NCI-H345 (cell line): ENCODE results near the gene CACNA2D4.

Experiments
- DNase-seq: peaks from one replicate; lab custom pipeline; 2025; lab: John Stamatoyannopoulos, UW

Gene CACNA2D4

DNA sequence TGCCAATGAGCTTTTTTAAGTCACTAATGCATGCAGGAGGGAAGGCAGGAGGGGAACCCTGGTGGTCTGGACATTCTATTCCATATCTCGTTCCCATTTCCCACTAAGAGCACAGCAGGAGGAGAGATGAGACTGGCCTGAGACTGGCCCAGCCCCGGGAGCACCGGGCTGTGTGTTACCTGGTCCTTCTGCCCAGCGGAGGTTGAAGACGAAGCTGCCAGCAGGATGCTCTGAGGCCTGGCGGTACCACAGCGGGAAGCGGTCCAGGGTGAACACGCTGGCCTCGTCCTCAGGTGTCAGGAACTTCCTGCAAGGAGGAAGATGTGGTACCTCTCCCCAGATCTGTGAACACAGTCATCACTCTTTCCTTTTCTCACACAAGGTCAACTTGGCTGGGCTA, 74.2 kb downstream of the CACNA2D4 start:
- DNase-seq = no peak

DNA sequence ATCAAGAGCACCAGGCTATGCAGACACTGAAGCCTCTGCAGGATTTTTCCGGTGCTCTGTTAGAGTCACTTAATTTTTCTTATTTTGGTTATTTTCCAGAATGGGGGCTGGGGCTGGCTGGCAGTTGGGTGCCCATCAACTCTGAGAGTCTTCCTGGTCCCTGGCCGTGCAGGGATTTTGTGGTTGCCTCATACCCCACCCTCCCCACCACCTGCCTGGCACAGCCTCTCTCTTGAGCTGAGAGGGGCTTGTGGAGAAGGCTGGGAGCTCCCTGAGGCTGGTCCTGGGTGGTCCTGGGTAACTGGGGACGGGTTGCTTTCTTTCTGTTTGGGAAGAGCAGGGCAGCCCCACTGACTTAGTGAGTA, 74.8 kb downstream of the CACNA2D4 start:
- DNase-seq = no peak

DNA sequence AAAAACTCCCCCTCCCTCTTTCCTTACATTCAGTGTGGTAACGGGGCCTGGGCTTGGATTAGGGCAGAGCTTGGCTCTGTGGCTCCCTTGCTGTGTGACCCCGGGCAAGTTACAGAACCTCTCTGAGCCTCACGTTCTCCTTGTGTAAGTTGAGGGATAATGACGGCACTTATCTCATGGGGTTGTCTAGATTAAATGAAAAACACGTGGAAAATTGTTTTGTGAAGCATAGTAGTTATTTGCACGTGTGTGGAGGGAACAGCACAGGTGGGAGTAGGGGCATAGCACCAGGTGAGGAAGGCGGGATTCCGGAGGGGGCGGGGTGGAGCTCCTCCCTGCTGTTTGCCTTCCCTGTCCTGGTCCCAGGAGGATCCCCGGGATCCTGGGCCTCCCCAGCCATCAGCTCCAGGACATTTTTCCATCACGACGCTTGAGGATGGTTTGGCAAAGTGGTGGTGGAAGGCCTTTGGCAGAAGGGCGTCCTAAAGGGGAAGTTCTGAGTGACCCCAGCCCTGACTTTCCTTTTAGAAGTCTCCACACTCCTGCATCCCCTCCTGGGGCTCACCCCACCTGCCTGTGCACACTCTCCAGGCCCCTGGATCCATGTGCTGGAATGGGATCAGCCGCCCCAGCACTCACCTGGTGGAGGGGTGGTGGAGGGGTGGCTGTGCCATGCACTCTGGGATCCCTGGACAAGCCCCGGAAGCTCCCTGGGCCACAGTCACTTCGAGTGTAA, 75.4 kb downstream of the CACNA2D4 start:
- DNase-seq = no peak

DNA sequence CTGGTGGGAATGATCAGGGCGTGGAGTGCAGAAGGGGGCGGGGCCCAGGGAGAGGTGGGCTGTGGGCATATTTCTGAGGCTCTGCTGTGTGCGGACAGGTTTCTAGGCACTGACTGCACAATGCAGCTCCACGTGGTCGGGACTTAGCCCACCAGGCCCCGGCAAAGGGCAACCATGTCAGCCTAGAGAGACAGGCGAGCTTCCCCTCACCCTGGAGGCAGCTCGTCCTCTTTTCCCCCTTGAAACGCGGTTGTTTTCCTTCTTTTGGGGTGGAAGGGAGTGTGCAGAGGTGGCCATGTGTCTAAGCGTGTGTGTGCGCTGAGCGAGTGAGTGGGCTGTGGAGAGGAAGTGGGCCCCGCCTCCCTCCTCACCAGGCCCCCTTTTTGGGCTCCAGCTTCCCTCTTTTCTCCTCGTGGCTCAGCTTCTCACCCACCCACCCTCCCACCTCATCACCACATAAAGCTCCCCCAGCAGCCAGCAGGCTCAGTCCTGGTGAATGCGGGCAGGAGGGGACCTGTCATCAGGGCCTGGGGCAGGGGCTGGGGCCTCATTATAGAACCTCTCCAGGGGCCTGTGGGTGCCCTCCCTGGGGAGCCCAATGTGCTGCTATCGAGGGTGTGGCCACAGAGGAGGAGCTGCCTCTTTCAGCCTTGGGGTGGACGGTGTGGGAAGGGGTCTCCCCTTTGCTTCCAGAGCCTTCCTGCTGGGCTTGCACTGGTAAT, 76.1 kb downstream of the CACNA2D4 start:
- no peak for DNase-seq

DNA sequence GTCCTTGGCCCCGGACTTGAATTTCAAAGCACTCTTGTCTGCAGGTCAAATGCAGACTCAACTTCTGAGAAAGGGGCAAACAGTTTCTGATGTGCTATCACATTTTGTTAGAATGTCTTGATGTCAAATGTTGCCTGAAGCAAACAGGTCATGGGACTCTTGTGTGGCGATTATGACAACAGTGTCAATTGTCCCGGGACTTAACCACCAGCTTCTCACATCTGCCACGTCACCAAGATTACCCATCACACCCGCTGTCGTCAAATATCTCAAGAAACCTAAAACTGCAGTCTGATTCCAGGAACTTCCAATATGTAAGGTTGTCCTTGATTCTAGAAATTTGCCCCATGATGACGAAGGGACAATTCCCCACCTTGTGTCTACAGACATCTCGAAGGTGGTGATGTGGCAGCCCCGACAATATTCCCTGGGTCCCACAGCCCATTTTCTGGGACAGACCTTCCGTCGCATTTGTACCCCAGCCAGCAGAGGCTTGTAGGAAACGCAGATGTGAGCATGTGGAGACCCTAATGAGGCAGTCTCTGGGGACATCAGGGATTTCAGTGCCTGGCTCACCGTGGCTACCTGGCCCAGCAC, 76.8 kb downstream of the CACNA2D4 start:
- DNase-seq = no peak

DNA sequence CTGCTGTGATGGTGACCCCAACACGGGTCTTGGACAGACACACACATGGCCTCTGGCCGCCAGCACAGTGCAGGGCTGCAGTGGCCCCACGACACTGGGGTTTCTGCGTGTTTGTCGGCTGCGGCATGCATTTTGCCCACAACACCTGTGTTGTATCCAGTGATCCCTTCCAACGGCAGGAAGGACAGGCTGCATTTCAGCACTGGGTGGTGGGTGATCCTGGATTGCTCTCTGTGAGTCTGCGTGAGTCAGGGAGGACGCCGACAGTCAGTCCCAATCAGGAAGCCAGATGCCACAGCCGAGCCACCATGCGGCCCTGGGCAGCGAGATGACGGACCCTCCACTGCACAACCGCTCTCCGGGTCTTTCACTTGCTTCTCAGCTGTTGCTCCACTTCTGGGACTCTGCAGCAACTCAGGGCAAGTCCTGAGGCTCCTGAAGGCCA, 77.4 kb downstream of the CACNA2D4 start:
- DNase-seq = no peak

DNA sequence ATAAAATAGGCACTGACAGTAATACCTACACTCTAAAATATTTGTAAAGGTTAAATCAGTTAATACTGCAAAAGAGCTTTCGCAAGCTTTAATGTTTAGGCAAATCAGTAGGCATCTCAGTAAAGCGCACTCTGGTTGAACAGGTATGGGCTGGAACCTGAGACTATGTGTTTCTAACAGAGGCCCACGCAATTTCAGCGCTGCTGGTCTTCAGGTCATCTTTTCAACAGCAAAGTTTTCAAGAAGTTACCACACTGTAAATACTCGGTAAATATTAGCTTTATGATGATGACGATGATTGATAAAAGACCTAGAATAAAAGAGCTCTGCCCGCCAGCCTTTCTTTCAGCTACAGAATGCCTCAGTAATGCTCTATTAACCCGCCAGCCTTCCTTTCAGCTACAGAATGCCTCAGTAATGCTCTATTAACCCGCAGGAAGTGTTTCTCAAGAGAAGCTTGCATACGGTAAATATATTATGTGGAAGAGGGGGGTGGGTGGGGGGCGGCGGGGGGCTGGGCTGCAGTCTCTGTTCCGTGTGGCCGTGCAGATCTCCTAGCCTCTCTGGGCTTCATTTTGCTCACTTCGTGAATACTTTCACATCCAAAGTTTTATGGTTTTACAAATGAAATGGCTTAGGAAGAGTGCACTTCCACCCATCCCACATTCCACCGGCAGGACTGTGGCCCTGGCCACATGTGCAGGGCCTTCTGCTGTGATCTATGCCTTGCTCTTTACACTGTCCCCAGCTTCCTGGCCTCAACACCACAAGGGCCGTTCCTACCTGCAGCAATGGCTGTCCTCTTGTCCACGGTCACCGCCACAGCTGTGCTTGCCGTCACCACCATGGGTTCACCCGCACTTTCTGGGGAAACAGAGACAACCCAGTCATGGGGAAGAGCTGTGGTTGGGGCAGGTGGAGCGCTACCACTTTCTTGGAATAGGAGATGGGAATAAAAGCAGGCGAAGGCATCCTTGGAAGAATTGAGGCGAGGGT, 78.2 kb downstream of the CACNA2D4 start:
- DNase-seq = no peak

DNA sequence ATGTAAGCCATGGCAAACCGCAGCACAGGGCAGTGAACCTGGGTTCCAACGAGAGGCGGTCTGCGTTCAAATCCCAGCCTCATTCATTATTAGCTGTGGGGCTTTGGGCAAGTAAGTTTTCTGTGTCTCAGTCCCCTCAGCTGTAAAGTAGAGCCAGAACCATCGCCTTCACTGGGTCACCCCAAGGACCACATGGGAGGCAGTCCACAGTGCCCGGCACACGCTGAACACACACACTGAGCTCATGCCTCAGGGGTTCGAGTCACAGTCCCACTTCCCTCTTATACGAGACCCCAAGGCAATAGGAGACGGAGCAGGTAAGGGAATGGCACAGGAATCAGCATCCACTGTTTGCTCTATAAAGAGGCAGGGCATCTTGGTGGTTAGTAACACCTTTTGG, 79.0 kb downstream of the CACNA2D4 start:
- no peak for DNase-seq

DNA sequence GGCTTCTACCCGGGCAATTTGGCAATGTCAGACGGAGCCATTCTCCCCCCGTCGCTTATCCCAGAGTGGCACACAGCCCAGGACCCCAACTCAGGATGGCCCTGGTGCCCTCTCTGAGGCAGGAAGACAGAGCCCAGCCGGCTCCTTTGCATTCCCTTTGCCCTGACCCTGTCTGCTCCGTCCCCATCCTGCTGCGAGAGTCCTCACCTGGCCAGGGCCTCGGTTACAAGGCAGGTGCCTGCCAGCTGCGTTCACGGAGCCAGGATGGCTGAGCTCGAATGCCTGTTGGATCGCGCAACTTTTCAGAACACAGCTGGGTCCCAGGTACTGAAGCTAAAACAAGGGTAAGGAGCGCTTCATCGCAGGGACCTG, 79.5 kb downstream of the CACNA2D4 start:
- DNase-seq = no peak

DNA sequence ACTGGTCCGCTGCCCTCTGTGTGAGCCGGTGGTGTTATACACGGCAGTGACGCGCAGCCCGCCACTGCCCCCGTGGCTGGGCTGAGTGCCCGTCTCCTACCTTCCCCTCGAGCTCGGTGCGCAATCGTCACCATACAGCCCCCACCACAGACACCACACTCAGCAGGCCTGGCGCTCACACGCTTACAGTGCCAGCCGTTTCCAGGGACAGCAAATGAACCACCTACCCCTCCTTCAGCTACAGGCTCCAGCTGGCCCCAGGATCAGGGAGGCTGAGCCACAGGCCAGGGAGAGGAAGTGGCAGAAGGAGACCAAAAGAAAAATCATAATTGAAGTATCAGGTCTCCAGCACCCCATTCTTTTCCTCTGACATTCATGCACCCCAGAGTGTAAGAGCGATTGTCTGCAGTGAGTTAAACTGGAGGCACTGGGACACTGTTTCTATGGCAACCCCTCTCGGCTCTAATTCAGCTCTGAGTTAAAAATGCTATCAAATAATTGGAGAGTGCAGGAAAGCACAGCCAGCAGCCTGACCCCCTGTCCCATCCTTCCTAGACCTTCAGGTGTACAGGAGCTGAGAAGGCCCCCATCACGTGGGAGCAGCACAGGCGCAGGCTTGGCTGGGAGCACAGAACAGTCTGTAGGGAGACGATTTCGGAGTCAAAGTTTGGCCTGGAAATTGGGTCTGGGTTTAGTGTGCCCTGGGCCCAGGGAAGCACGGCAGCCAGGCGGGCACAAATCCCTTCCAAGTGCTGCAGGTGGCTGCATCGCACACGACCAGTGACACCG, 80.1 kb downstream of the CACNA2D4 start:
- no peak for DNase-seq

DNA sequence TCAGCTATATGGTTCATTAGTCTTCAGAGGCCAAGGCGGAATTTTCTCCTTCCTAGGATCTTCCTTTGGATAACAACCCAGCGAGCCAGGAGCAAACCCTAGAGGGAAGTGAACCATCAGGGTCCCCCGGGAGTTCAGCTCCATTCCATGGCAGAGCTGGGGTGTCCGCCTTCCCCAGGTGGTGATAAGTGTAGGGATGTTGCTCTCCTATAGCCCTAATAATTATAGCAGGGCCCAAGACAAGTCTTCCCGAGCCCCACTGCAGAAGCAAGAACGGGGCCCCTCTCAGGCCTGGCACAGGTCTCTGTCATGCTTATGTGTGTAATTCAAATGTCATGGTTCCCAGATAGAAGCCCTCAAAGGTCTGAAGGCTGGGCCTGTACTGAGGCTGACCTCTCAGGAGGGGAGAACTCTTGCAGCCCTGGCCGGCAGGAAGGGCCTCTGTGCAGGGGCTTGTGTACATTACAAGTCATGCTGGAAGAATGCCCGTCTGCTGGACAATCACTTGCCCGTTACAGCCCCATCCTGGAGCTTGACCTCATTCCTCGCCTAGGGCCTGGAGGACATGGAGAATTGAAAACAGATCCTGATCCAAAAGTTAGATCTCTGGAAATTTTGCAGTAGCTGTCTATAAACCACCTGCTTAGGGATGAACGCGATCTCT, 80.8 kb downstream of the CACNA2D4 start:
- no peak for DNase-seq

DNA sequence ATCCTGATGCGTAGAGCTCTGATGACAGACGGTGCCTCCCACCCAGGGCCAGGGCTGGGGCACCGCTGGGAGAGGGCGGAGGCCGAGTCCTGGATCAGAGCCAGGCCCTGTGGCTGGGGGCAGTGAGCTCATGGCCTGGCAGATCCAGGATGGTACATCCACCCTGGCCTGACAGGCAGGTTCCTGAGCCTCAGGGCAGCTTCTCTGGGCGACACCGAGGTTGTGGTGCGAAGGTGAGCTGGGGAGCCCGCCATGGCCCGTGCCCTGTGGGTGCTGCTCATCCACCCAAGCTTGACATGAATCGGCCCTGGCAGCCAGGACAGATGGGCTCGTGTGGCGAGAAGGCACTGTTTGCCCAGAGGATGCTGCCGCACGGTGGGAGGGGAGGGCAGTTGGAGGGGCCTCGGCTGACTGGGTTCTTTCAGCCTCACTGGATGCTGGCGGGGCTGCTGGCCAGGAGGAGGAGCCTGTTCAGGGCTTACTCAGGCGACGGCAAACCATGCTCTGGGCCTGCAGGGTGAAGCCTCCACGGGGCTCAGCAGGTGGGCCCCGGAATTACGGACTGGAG, 81.5 kb downstream of the CACNA2D4 start:
- DNase-seq = peak; percentile 33

DNA sequence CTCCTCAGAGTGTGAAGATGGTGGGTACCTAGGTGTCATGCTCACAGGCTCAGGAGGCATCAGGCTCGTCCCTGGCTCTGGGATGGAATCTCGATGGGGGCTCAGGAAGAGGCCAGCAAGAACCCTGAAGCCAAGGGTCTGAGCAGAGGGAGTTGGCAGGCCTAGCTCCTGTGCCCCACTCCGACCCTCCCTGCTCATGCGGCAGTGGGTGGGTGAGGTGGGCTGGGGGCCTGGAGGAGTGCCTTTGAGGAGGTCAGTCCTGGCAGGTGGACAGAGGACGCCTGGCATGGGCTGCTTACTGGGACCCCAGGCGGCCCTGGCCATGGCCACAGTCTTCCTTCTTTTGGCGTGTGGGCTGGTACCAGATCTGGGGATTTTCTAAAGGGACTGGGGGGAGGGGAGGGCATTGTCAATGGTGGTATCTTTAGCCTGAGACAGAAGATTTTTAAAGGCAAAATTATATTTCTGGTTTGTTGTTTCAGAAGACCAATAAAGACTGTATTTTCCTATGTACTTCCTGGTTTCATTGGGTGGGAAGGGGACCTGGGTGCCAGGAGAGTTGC, 82.1 kb downstream of the CACNA2D4 start:
- no peak for DNase-seq

DNA sequence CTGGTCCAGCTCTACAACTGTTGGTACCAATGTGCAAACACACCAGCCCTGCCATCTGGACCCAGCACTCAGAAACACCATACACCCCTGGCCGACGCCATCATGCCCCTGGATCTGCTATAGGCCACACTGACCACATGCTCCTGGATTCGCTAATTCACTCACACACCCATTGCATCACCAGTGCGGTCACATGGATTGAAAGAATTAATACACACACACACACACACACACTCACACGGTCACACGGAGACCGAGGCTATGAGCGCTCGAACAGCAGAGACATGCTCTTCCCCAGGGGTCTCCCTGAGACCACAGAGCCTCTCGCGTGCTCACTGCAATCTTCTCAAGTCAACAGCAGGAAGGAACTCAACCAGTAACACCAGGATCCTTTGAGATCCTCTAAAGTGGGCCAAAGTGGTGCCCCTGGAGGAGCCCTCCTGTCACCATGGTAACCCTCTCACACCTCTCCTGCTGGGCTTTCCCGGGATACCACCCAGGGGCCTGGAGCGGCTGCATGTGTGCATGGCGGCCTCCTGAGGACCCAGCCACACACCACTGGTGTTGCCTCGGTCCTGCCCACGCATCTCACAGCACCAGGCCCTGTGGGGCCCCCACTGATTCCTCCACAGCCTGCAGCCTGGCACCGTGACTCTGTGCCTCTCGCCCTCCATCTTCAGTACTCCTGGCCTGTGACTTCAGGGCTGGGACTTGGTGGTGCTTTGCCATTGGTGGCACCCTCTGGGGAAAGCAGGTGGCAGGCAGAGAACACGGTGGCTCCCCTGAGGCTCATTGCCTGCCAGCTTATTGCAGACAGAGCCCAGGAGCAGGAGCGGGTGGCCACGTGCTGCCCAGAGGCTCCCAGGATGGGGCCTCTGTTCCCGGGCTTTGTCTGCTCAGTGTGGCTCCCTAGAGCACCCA, 83.0 kb downstream of the CACNA2D4 start:
- peak; percentile 68 for DNase-seq

DNA sequence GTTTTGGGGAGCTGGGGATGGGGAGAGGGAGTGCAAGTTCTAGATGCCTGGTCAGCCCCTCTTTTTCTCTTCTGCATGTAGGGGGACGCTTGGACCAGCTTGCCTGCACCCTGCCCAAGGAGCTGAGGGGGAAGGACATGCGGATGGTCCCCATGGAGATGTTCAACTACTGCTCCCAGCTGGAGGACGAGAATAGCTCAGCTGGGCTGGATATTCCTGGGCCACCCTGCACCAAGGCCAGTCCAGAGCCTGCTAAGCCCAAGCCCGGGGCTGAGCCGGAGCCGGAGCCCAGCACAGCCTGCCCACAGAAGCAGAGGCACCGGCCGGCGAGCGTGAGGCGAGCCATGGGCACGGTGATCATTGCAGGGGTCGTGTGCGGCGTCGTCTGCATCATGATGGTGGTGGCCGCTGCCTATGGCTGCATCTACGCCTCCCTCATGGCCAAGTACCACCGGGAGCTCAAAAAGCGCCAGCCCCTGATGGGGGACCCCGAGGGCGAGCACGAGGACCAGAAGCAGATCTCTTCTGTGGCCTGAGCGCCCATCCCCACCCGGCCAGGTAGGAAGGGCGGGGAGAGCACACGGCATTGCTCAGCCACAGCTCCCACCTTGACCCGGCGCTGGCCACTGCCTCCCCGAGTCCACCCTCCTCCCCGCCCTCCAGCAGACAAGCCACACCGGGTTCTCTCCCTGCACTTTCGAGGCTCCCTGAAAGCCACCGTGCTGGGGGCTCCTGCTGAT, 84.1 kb downstream of the CACNA2D4 start:
- DNase-seq = no peak

DNA sequence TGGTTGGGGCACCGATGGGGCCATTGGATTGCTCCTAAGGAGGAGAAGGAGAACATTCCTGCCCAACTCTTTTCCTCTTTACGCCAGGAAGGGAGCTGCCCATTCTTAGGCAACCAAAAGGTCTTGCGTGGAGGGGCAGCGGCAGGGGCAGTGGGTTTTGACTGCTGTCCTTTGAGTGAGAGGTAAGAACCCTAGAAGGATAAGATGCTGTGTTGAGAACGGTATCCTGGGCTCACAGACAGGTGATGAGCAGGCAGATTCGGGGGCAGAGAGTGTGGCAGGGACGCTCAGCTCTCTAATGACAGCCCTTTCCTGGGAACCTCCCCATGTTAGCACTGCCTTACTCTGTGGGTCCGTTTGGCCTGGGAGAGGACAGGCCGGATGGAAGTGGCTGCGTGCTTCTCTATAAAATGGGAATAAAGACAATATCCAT, 84.8 kb downstream of the CACNA2D4 start:
- DNase-seq = no peak

DNA sequence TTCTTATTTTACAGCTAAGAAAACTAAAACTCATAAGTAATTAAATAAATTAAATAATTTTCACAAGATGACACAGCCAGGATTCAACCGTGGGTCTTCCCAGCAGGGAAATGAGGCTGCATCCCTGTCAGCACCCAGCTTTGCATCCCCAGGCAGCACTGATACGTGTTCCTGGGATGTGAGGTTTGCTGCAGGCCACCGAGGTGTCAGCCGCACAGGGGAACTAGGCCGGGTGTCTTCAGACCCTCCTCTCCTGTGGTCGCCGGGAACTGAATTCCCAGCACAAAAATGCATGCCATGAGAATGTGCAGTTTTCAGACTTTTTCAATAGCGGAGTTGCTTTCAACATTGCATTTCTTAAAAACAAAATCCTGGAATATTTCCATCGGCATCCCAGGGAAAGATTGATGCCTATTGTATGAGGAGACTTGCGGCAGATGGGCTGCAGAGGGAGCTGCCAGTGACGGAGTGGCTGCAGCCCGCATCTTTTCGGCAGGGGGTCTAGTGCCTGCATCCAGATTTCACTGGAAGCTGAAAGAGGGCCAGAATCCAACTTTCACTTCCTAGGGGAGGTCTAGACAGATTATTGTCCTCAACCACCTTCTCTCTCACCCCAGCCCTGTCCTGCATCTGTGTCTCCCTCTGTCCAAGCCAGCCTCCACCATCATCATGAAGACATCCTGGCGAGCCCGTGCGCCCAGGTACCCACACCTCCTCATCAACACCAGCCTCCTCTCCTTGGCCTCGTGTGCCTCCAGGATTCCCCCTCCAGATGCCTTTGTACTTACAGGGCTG, 85.5 kb downstream of the CACNA2D4 start:
- DNase-seq = no peak
